Coronary artery (tissue), 2 donors: Measurements from ENCODE around the gene CRK.
A peak's percentile ranks its signal among the peaks of the same experiment; 100 is the strongest.
"Not testable (repeated sequence)": the region's sequence is repeated elsewhere in the genome, so short reads cannot be mapped to it uniquely, and the experiment has no call there.

ENCODE experiments used
- DNase-seq: peaks from one replicate; pipeline ENCODE4 v3.0.0-alpha.2; 2017; ENCODE audit warnings: low spot score
- H3K27ac ChIP-seq, 2 donors: fragments of 200-600 bp; sonication (generic); one replicate each; pipeline ENCODE4 v1.5.1; 2016 to 2019
- H3K4me3 ChIP-seq: fragments of 200-600 bp; sonication (generic); 2 replicates; pipeline ENCODE4 v1.5.1; 2016; ENCODE audit warnings: mild to moderate bottlenecking, moderate library complexity
- TF ChIP-seq, protein P1 (sequence below): fragments of 200-600 bp; sonication (generic); IDR thresholded peaks from one replicate; pipeline ENCODE4 v1.5.1; 2019; ENCODE audit warnings: antibody characterized with exemption

CRK gene

DNA sequence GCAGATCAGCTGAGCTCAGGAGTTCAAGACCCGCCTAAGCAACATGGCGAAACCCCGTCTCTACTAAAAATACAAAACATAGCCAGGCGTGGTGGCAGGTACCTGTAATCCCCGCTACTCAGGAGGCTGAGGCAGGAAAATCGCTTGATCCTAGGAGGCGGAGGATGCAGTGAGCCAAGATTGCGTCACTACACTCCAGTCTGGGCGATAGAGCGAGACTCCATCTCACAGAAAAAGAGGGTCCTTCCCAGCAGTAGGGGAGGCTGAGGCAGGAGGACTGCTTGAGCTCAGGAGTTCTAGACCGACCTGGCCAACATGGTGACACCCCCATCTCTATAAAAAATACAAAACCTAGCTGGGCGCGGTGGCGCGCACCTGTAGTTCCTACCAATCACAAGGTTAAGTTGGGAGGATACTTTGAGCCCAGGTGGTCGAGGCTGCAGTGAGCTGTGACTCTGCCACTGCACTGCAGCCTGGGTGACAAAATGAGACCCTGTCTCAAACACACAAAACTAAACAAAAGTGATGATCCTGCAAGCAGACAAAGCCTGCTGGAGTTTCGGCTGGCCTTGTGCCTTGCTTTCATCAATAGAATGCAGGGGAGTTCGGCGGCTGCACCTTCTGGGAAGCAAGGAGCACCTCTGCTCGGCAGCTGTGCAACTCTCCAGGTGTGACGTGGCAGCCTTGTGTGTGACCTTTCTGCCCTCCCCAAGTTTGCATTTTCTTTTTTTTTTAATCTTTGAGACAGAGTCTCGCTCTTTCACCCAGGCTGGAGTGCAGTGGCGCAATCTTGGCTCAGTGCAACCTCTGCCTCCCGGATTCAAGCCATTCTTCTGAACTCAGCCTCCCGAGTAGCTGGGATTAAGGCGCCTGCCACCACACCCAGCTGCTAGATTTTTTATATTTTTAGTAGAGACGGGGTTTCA, 43.6 kb downstream of the CRK start:
- DNase-seq = no peak
- Histone ChIP-seq H3K4me3 (no peak overlapping the region), H3K27ac (no peak overlapping the region)

DNA sequence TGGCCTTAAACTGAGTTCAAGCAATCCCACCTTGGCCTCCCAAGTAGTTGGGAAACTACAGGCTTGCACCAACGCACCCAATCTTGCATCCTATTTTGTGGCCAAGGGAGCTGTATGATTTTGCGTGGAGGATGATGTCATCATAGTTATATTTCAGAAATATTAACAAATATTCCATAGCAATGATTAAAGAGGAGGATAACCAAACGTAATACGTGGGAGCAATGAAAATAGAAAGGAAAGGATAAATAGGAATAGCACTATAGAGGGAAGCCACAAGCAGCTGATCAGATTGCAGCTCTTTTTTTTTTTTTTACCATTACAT, 53.8 kb downstream of the CRK start:
- TF ChIP-seq, protein P1, sequence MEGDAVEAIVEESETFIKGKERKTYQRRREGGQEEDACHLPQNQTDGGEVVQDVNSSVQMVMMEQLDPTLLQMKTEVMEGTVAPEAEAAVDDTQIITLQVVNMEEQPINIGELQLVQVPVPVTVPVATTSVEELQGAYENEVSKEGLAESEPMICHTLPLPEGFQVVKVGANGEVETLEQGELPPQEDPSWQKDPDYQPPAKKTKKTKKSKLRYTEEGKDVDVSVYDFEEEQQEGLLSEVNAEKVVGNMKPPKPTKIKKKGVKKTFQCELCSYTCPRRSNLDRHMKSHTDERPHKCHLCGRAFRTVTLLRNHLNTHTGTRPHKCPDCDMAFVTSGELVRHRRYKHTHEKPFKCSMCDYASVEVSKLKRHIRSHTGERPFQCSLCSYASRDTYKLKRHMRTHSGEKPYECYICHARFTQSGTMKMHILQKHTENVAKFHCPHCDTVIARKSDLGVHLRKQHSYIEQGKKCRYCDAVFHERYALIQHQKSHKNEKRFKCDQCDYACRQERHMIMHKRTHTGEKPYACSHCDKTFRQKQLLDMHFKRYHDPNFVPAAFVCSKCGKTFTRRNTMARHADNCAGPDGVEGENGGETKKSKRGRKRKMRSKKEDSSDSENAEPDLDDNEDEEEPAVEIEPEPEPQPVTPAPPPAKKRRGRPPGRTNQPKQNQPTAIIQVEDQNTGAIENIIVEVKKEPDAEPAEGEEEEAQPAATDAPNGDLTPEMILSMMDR = no peak
- no peak for DNase-seq
- no peak overlapping the region for H3K4me3 ChIP-seq
- no peak overlapping the region for H3K27ac ChIP-seq

More for the DNA sequence above, 43.6 kb downstream of the CRK start:
- TF ChIP-seq, protein P1 = no peak

DNA sequence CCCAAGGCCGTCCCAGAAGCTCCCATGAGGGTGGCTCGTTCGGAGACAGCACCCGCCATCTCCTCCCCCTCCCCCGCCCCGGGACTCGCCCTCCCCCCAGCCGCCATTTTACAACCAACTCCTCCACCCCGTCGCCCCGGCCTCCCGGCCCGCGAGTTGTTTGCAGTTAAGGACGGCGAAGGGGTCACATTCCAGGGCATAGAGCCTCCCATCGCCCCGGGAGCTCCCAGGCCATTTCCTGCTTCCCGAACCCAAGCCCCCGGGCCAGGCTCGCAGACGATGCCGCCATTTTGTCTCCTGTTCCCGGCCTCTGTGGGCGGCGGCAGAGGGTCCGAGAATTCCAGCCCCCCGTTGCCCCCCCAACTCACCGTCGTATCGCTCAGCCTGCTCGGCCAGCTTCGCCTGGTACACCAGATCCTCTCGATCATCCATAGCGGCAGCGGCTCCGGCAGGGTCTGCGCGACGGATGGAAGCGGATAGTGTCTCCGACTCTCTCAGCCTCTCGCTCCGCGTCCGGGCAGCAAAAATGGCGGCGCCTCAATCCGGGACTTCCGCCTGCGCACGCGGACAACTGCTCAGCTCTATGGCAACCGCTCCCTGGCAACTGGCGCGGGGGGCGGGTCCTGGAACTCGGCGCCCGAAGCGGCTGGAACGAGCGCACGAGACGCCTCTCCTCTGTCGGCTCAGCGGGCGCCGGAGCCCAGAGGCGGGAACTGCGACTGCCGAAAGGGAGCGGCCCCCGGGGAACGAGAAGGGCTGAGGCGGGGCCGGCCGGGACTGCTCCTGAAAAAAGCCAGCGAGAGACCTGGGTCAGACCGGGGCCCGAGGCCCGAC, 56.1 kb downstream of the CRK start, which contains the start of gene YWHAE:
TSS of gene YWHAE (minus strand) at position 544 of the 834 bp plus-strand sequence. CDS start at position 432, 112 bp downstream.
- TF ChIP-seq, protein P1 = no peak
- DNase-seq = peak; percentile 98
- Histone ChIP-seq H3K4me3 (peak within 1 kb of the TSS; percentile 91), H3K27ac (peak within 1 kb of the TSS; percentile 98)

DNA sequence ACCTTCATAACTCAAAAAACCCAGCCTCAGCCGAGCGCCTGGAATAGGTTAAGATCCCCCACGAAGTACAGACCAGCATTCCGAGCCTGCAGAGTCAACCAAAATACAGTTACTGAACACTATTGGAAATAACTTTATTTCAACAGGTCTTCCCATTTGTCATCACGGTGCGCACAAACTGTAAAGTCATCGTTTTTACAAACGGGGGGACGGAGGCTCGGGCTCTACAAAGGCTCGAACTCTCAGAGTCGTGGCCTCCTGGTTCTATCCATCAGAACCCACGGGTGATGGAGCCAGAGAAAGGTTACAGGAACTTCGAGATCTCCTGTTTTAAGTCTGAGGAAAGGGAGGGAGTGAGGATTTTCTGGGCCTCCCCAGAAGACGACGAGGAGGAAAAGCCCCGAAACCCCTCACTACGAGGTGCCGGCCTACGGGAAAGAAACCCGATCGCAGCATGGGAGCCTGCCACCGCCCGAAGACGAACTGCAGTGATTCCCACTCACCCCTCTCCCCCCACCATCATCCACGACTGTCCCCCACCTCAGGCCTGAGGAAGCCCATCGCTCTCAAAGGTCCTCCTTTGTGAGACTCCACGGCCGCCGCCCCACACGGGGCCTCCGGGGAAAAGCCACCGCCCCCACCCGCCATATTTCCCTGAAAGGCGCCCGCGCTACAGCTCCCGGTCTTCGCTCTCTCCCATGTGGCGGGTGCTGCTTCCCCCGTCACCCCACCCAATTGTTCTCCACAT, 56.9 kb downstream of the CRK start:
- DNase-seq = no peak
- TF ChIP-seq, protein P1 = no peak
- H3K27ac ChIP-seq = peak overlapping the region; percentile 98
- H3K4me3 ChIP-seq = peak overlapping the region; percentile 91

DNA sequence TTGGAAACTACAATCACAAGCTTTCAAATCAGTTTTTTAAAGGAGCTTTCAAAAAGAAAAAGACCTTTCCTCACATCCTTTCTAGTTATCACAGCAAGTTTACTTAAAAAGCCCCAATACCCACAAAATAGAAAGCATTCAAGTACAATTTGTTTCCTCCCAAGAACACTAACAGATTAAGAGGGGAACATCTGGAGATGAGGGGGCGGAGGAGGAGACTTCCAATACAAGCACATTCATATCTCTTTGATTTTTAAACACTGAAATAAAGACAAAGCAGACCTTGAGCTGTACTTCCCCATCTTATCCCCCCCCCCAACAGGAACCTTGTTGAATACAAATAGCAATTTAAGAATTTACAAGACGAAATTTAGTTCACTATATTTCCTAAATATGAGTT, 58.0 kb downstream of the CRK start:
- Histone ChIP-seq H3K4me3 (peak overlapping the region; percentile 91), H3K27ac (peak overlapping the region; percentile 98)
- TF ChIP-seq, protein P1 = no peak
- no peak for DNase-seq

DNA sequence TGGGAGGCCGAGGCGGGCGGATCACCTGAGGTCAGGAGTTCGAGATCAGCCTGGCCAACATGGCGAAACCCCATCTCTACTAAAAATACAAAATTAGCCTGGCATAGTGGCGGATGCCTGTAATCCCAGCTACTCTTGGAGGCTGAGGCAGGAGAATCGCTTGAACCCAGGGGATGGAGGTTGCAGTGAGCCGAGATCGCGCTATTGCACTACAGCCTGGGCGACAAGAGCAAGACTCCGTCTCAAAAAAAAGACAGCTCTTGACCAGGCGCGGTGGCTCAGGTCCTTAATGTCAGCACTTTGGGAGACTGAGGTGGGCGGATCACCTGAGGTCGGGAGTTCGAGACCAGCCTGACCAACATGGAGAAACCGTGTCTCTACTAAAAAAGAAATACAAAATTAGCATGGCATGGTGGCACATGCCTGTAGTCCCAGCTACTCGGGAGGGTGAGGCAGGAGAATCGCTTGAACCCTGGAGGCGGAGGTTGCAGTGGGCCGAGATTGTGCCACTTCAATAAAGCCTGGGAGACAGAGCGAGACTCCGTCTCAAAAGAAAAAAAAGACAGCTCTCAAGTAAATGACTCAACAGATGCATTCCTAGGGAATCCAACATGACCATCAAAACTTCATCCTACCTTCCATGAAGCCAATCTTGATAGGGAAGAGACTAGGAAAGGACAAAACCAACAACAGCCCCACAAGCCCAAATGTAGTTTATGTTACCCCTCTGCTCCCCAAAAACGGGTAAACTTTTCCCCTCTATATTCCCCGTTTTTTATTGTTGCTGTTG, 60.0 kb downstream of the CRK start:
- not testable (repeated sequence) for DNase-seq, H3K27ac ChIP-seq, H3K4me3 ChIP-seq
